ENCODE measurements around the gene GMEB2.
"Not testable (repeated sequence)": the region's sequence is repeated elsewhere in the genome, so short reads cannot be mapped to it uniquely, and the experiment has no call there.

Gene GMEB2

GRCh38 chr20:63661959-63662812 lies 35.3 kb upstream of the GMEB2 start:
- POLR2A ChIA-PET: no interaction called here
- no peak for DNase-seq (ENCODE audit: extremely low spot score)
- TF ChIP-seq CTCF (IDR thresholded peaks at IDR 0.05; ENCODE audit: control extremely low read depth, extremely low read depth, low read depth, missing control alignments): no peak
- CTCF ChIA-PET: interaction anchor here (0.5 to 1.2 kb wide), 3 partner anchors 20 to 178 kb away, joined by 3 read pairs; no protein-coding TSS in a partner anchor

- TF ChIP-seq CTCF (IDR thresholded peaks at IDR 0.05; ENCODE audit: control extremely low read depth, extremely low read depth, low read depth, missing control alignments): no peak
Observed at GRCh38 chr20:63661108-63661507, 34.2 kb upstream of the GMEB2 start.

GRCh38 chr20:63660622-63661021 lies 33.7 kb upstream of the GMEB2 start:
- DNase-seq (ENCODE audit: extremely low spot score): no peak
- ChIA-PET POLR2A (no interaction called here), CTCF (interaction anchor here (0.9 to 3.4 kb wide), 2 partner anchors 19 to 47 kb away, joined by 3 to 11 read pairs; partner anchors contain the start of genes ARFRP1 and ZGPAT)
- no peak for TF ChIP-seq CTCF (IDR thresholded peaks at IDR 0.05; ENCODE audit: control extremely low read depth, extremely low read depth, low read depth, missing control alignments)

More at GRCh38 chr20:63661108-63661507, 34.2 kb upstream of the GMEB2 start:
- no peak for DNase-seq (ENCODE audit: extremely low spot score)
- CTCF ChIA-PET: interaction anchor here (0.9 kb wide), 1 partner anchor 47 kb away, joined by 3 read pairs; the partner anchor contains the start of genes ARFRP1 and ZGPAT
- POLR2A ChIA-PET: interaction anchor here (0.6 kb wide), 1 partner anchor 87 kb away, joined by 3 read pairs; the partner anchor contains the start of gene HELZ2

GRCh38 chr20:63660174-63660573 lies 33.3 kb upstream of the GMEB2 start:
- POLR2A ChIA-PET; DNase-seq (ENCODE audit: extremely low spot score): not testable (repeated sequence)
- CTCF ChIA-PET: interaction anchor here (3.4 kb wide), 1 partner anchor 18 kb away, joined by 11 read pairs; no protein-coding TSS in a partner anchor

- no peak for TF ChIP-seq CTCF (IDR thresholded peaks at IDR 0.05; ENCODE audit: control extremely low read depth, extremely low read depth, low read depth, missing control alignments)
- CTCF ChIA-PET: interaction anchor here (1.0 to 3.4 kb wide), 2 partner anchors 18 to 121 kb away, joined by 3 to 11 read pairs; no protein-coding TSS in a partner anchor
- POLR2A ChIA-PET: no interaction called here
- DNase-seq (ENCODE audit: extremely low spot score): no peak
Observed at GRCh38 chr20:63659370-63659769, 32.5 kb upstream of the GMEB2 start.

GRCh38 chr20:63658749-63659187 lies 31.9 kb upstream of the GMEB2 start:
- POLR2A ChIA-PET: interaction anchor here (1.2 kb wide), 1 partner anchor 17 kb away, joined by 4 read pairs; no protein-coding TSS in a partner anchor
- CTCF ChIA-PET: interaction anchor here (1.0 to 3.4 kb wide), 4 partner anchors 9 to 205 kb away, joined by 3 to 11 read pairs (median 3); no protein-coding TSS in a partner anchor
- DNase-seq (ENCODE audit: extremely low spot score): no peak
- TF ChIP-seq CTCF (IDR thresholded peaks at IDR 0.05; ENCODE audit: control extremely low read depth, extremely low read depth, low read depth, missing control alignments): no peak
